ENCODE measurements around the gene P4HA3. TPM values are rescaled to one million over a fixed set of nuclear protein-coding genes. Genes with fewer than 3 reads are reported as not detected.

Gene P4HA3
- total RNA-seq, 1 donor from 2014 or later: 40.7 TPM

Other genes starting within 250 kb of the P4HA3 start
- 7.3 and 14.3 TPM in 2 replicates for gene C2CD3, start 140.6 kb downstream of the P4HA3 start, total RNA-seq
- gene PPME1, start 140.4 kb downstream of the P4HA3 start, total RNA-seq: 27.2 and 33.9 TPM in 2 replicates
- gene PGM2L1, start 86.8 kb upstream of the P4HA3 start, total RNA-seq: 29.6 and 32.2 TPM in 2 replicates
- 0.40 and 1.7 TPM in 2 replicates for gene KCNE3, start 155.9 kb upstream of the P4HA3 start, total RNA-seq
- gene LIPT2, start 182.1 kb upstream of the P4HA3 start, total RNA-seq: 1.5 and 3.0 TPM in 2 replicates